NCI-H2107 treated with DMSO at 0.1 percent for 48 hours (cell line): ENCODE results near the gene ANK3.

Experiments used
- DNase-seq: peaks from one replicate; lab custom pipeline; 2025; ENCODE audit not compliant: unreplicated experiment; lab: John Stamatoyannopoulos, UW

The ANK3 gene

GRCh38 chr10:60348982-60349381, 40.7 kb downstream of the ANK3 start:
- DNase-seq: no peak

GRCh38 chr10:60347270-60347669, 42.4 kb downstream of the ANK3 start:
- DNase-seq: no peak

GRCh38 chr10:60346661-60347060, 43.0 kb downstream of the ANK3 start:
- DNase-seq: no peak

GRCh38 chr10:60343254-60343653, 46.4 kb downstream of the ANK3 start:
- no peak for DNase-seq

GRCh38 chr10:60341969-60342368, 47.7 kb downstream of the ANK3 start:
- no peak for DNase-seq

GRCh38 chr10:60340973-60341372, 48.7 kb downstream of the ANK3 start:
- no peak for DNase-seq

- DNase-seq: no peak
Observed at GRCh38 chr10:60339757-60340156, 49.9 kb downstream of the ANK3 start.

- no peak for DNase-seq
Observed at GRCh38 chr10:60338786-60339185, 50.9 kb downstream of the ANK3 start.

GRCh38 chr10:60338002-60338564, 51.6 kb downstream of the ANK3 start:
- no peak for DNase-seq

GRCh38 chr10:60336901-60337630, 52.6 kb downstream of the ANK3 start:
- no peak for DNase-seq

GRCh38 chr10:60335708-60336107, 54.0 kb downstream of the ANK3 start:
- no peak for DNase-seq

- no peak for DNase-seq
Observed at GRCh38 chr10:60334991-60335390, 54.7 kb downstream of the ANK3 start.

- DNase-seq: no peak
Observed at GRCh38 chr10:60332371-60332770, 57.3 kb downstream of the ANK3 start.

GRCh38 chr10:60331886-60332285, 57.8 kb downstream of the ANK3 start:
- DNase-seq: no peak

- DNase-seq: no peak
Observed at GRCh38 chr10:60323162-60323561, 66.5 kb downstream of the ANK3 start.

- DNase-seq: no peak
Observed at GRCh38 chr10:60320666-60321065, 69.0 kb downstream of the ANK3 start.

GRCh38 chr10:60316029-60316428, 73.6 kb downstream of the ANK3 start:
- no peak for DNase-seq

GRCh38 chr10:60315311-60315710, 74.4 kb downstream of the ANK3 start:
- no peak for DNase-seq

- no peak for DNase-seq
Observed at GRCh38 chr10:60314069-60314940, 75.4 kb downstream of the ANK3 start.

GRCh38 chr10:60313589-60313952, 76.1 kb downstream of the ANK3 start:
- DNase-seq: no peak

- DNase-seq: no peak
Observed at GRCh38 chr10:60312818-60313588, 76.7 kb downstream of the ANK3 start.
